Caco-2 (cell line): ENCODE results near the gene YBX1. TPM values are rescaled to one million over a fixed set of nuclear protein-coding genes. Genes with fewer than 3 reads are reported as not detected.
"Not testable (repeated sequence)": the region's sequence is repeated elsewhere in the genome, so short reads cannot be mapped to it uniquely, and the experiment has no call there.

Experiments
- BruUV-seq: library from RNA; stranded (reverse); fragments of 400-500 nt; replicated peaks from 2 replicates; lab custom pipeline; 2021; lab: Mats Ljungman, UMichigan
- CTCF ChIA-PET: fragments of 300-600 bp; sonication (Branson Sonifier 250); formaldehyde crosslinking; loops from one replicate; lab custom pipeline; 2022; ENCODE audit warnings: antibody characterized with exemption; lab: Charles Lee
- POLR2A ChIA-PET: fragments of 300-600 bp; sonication (Branson Sonifier 250); formaldehyde crosslinking; loops from one replicate; lab custom pipeline; 2022; ENCODE audit warnings: antibody characterized with exemption; lab: Charles Lee
- DNase-seq, 2 experiments: peaks; one replicate each; pipeline versions ENCODE4 v3.0.0 to v3.0.0-alpha.2; 2020 to 2022
- H3K27me3 ChIP-seq: replicated peaks from 2 replicates; pipeline ENCODE4 v1.6.0; 2011; ENCODE audit warnings: low read length; ENCODE audit not compliant: control insufficient read depth, insufficient read depth
- H3K36me3 ChIP-seq: 2 replicates; pipeline ENCODE4 v1.5.1; 2011; ENCODE audit warnings: low read length; ENCODE audit not compliant: control insufficient read depth, insufficient read depth
- H3K4me1 ChIP-seq: fragments of 250-450 bp; sonication (Bioruptor Pico); 2 replicates; pipeline ENCODE4 v1.5.1; 2020; ENCODE audit warnings: mild to moderate bottlenecking
- H3K4me3 ChIP-seq: 2 replicates; pipeline ENCODE4 v1.5.1; 2011; ENCODE audit warnings: low read depth, mild to moderate bottlenecking, control low read depth, low read length
- H3K9me3 ChIP-seq: fragments of 250-450 bp; sonication (Bioruptor Pico); 2 replicates; pipeline ENCODE4 v1.5.1; 2020; ENCODE audit warnings: mild to moderate bottlenecking, moderate library complexity
- H3K27ac Mint-ChIP-seq: one replicate; pipeline ENCODE4 v1.8.0; 2022; ENCODE audit warnings: mixed read lengths; ENCODE audit not compliant: unreplicated experiment
- H3K27me3 Mint-ChIP-seq: one replicate; pipeline ENCODE4 v1.8.0; 2022; ENCODE audit warnings: mixed read lengths; ENCODE audit not compliant: insufficient read depth, unreplicated experiment
- H3K36me3 Mint-ChIP-seq: one replicate; pipeline ENCODE4 v1.8.0; 2022; ENCODE audit warnings: mild to moderate bottlenecking, mixed read lengths; ENCODE audit not compliant: insufficient read depth, unreplicated experiment
- H3K4me1 Mint-ChIP-seq: one replicate; pipeline ENCODE4 v1.8.0; 2022; ENCODE audit warnings: low read depth, mixed read lengths; ENCODE audit not compliant: unreplicated experiment
- H3K4me3 Mint-ChIP-seq: one replicate; pipeline ENCODE4 v1.8.0; 2022; ENCODE audit warnings: mild to moderate bottlenecking, moderate library complexity, mixed read lengths; ENCODE audit not compliant: unreplicated experiment
- H3K9me3 Mint-ChIP-seq: one replicate; pipeline ENCODE4 v1.8.0; 2022; ENCODE audit warnings: mixed read lengths; ENCODE audit not compliant: unreplicated experiment
- intact Hi-C: fragments of 100-400 bp; cut with micrococcal nuclease; formaldehyde crosslinking; loops from one replicate; pipeline ENCODE4 v1.10.0; 2022; ENCODE audit not compliant: unreplicated experiment
- total RNA-seq: library from RNA; stranded (reverse); gene quantifications from 2 replicates; pipeline ENCODE4 v1.2.3, GENCODE V29; 2022
- TF ChIP-seq, protein P1 (sequence below), 2 experiments: fragments of 200-600 bp in 1 of 2; IDR thresholded peaks; 1 replicate in 1 of 2; 2 replicates in 1 of 2; pipeline versions ENCODE4 v1.5.1 to v1.8.0; 2011 to 2022; ENCODE audit warnings: antibody characterized with exemption in 1 of 2, control low read depth in 1 of 2, inconsistent platforms in 1 of 2, low read depth in 1 of 2, low read length in 1 of 2, mild to moderate bottlenecking in 1 of 2, moderate library complexity in 1 of 2; ENCODE audit not compliant: insufficient read depth in 1 of 2, severe bottlenecking in 1 of 2, unreplicated experiment in 1 of 2

The YBX1 gene
- total RNA-seq, 1 experiment from 2014 or later: 567 TPM

- H3K36me3 ChIP-seq: peaks cover 3% of the 10 kb centered on the region; the same call in 1 of the 2 replicates
Observed at GRCh38 chr1:42703888-42704464, 21.8 kb downstream of the YBX1 start.

GRCh38 chr1:42712808-42713207 lies 30.6 kb downstream of the YBX1 start:
- H3K27me3 Mint-ChIP-seq, H3K27ac Mint-ChIP-seq, H3K4me3 Mint-ChIP-seq, intact Hi-C loops, BruUV-seq, H3K36me3 ChIP-seq, DNase-seq, H3K27me3 ChIP-seq, H3K4me1 ChIP-seq, H3K9me3 Mint-ChIP-seq, H3K4me3 ChIP-seq, H3K9me3 ChIP-seq, CTCF ChIA-PET, POLR2A ChIA-PET, H3K4me1 Mint-ChIP-seq: not testable (repeated sequence)
- peaks cover 56% of the 10 kb centered on the region for H3K36me3 Mint-ChIP-seq

More at GRCh38 chr1:42703888-42704464, 21.8 kb downstream of the YBX1 start:
- intact Hi-C loops: no loop called here
- peaks cover 79% of the 10 kb centered on the region for H3K36me3 Mint-ChIP-seq
- Histone ChIP-seq H3K4me3 (no peak overlapping the region), H3K9me3 (no peaks in the 10 kb centered on the region), H3K4me1 (no peaks in the 10 kb centered on the region), H3K27me3 (no peaks in the 10 kb centered on the region)
- H3K4me3 Mint-ChIP-seq: peak overlapping the region; percentile 7
- DNase-seq: no peak
- BruUV-seq: no TSS peak
- no peaks in the 10 kb centered on the region for H3K9me3 Mint-ChIP-seq
- no peaks in the 10 kb centered on the region for H3K27me3 Mint-ChIP-seq
- H3K27ac Mint-ChIP-seq: no peak overlapping the region
- TF ChIP-seq, protein P1, sequence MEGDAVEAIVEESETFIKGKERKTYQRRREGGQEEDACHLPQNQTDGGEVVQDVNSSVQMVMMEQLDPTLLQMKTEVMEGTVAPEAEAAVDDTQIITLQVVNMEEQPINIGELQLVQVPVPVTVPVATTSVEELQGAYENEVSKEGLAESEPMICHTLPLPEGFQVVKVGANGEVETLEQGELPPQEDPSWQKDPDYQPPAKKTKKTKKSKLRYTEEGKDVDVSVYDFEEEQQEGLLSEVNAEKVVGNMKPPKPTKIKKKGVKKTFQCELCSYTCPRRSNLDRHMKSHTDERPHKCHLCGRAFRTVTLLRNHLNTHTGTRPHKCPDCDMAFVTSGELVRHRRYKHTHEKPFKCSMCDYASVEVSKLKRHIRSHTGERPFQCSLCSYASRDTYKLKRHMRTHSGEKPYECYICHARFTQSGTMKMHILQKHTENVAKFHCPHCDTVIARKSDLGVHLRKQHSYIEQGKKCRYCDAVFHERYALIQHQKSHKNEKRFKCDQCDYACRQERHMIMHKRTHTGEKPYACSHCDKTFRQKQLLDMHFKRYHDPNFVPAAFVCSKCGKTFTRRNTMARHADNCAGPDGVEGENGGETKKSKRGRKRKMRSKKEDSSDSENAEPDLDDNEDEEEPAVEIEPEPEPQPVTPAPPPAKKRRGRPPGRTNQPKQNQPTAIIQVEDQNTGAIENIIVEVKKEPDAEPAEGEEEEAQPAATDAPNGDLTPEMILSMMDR (IDR thresholded peaks at IDR 0.05; ENCODE audit: insufficient read depth in 1 of 2, low read depth in 1 of 2, low read length in 1 of 2, severe bottlenecking in 1 of 2, unreplicated experiment in 1 of 2): no peak
- H3K4me1 Mint-ChIP-seq: no peaks in the 10 kb centered on the region
- CTCF ChIA-PET: no interaction called here
- POLR2A ChIA-PET: no interaction called here

- Histone ChIP-seq H3K36me3 (no peaks in the 10 kb centered on the region), H3K4me3 (no peak overlapping the region), H3K27me3 (no peaks in the 10 kb centered on the region), H3K4me1 (no peaks in the 10 kb centered on the region), H3K9me3 (no peaks in the 10 kb centered on the region; the same call in 1 of the 2 replicates)
- intact Hi-C loops: no loop called here
- DNase-seq: no peak
- H3K4me3 Mint-ChIP-seq: no peak overlapping the region
- CTCF ChIA-PET: no interaction called here
- BruUV-seq: no TSS peak
- POLR2A ChIA-PET: no interaction called here
- H3K4me1 Mint-ChIP-seq: peaks cover 6% of the 10 kb centered on the region
- H3K27ac Mint-ChIP-seq: no peak overlapping the region
- H3K27me3 Mint-ChIP-seq: no peaks in the 10 kb centered on the region
- TF ChIP-seq, protein P1 (IDR thresholded peaks at IDR 0.05; ENCODE audit: insufficient read depth in 1 of 2, low read depth in 1 of 2, low read length in 1 of 2, severe bottlenecking in 1 of 2, unreplicated experiment in 1 of 2): no peak
- peaks cover 9% of the 10 kb centered on the region for H3K9me3 Mint-ChIP-seq
- H3K36me3 Mint-ChIP-seq: peaks cover 61% of the 10 kb centered on the region
Observed at GRCh38 chr1:42713293-42713692, 31.1 kb downstream of the YBX1 start.

DNA sequence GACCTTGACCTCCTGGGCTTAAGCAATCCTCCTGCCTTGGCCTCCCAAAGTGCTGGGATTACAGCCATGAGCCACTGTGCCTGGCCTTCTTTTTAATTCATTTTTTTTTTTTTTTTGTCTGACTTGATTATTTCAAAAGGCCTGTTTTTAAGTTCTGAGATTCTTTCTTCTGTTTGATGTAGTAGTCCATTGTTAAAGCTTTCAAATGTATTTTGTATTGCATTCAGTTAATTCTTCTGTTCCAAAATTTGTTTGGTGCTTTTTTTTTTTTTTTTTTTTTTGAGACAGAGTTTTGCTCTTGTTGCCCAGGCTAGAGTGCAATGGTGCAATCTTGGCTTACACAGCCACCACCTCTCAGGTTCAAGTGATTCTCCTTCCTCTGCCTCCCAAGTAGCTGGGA lies 32.2 kb downstream of the YBX1 start:
- H3K9me3 Mint-ChIP-seq, H3K27ac Mint-ChIP-seq, H3K36me3 ChIP-seq, DNase-seq, CTCF ChIA-PET, BruUV-seq, H3K4me3 ChIP-seq, H3K4me1 Mint-ChIP-seq, intact Hi-C loops, H3K27me3 Mint-ChIP-seq, H3K4me3 Mint-ChIP-seq, H3K4me1 ChIP-seq, POLR2A ChIA-PET, H3K9me3 ChIP-seq, H3K27me3 ChIP-seq: not testable (repeated sequence)
- H3K36me3 Mint-ChIP-seq: peaks cover 65% of the 10 kb centered on the region
